ENCODE data around the gene NEAT1.

NEAT1 gene

DNA sequence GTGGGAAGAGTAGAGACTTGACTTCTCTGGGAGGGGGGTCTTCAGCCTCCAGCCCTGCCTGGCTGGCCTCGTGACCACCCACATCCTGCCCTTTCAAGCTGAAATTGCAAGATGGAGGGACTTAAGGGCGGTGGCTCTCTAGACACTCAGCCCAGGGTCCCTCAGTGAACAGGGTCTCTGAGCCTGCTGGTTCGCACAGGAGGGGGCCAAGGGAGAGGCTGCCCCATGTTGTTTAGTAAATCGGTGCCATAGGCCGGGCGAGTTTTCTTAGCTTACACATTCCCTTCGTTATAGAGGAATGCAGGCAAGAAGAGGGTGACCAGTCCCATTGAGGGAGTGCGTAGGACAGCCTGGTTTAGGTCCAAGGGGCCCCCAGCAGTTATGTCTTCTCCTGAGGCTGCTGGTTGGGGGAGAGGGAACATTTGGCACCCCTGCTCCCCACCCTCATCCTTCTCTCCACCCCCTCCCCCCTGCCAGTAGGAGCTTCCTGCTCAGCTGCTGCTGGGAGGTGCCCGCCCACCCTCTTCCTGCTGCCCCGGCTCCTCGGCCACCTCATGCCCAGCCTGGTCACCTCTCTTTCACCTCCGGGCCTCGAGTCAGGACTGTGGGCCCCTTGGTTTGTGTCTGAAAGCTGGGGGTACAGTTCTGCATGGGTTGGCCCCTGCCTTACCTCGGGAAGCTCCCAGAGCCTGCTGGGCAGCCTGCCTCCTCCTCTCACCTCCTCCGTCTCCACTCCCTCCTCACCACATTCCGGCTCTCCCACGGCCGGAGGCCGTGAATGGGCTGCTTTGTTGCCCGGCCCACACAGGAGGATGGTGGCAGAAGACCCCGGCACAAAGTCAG is 32.3 kb upstream of the NEAT1 start:
- no peak for DNase-seq

DNA sequence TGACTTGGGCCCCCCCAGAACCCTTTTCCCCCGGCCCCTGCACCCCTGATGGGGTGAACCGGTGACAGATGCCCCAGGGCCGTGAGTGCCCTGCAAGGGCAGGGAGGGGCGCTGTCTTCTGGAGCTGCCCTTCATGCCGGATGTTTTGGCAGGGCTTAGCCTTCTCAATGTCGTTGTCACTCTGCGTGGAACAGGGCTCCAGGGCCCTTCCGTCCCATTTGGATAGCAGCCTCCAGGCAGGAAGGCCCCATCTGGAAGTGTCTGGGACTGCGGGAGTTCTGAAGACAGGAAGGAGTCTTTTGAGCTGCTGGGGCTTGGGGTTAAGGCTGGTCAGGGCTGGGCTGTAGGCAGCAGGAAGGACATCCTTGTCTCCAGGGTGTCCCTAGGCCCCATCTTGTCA is 31.6 kb upstream of the NEAT1 start:
- no peak for DNase-seq

DNA sequence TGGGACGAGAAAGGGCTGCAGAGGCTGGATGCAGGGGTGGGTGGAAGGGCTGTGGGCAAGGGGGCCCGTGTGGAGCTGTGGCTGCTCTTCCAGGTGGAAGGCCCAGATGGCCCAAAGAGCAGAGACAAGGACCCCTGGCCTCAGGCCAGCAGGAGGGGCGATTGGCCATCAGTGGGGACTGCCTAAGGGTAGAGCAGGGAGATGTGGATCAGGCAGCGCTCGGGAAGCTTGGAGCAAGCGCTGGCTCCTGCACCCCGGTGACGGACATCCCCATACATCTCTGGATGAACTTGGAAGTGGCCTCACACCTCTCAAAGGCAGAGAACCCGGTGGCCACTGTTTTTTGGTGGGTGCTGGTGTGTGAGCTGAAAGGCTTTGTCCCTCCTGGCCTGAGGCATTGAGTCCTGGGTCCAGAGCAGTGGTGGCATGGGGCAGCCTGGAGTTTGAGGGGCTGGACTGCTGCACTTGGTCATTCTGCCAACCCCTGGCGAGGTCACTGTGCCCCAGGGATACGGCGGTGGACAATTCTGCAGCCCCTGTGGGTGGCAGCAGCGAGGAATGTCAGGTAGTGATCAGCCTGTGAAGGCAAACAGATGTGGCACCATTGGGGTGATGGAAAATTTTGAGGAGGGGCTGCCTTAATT is 30.3 kb upstream of the NEAT1 start:
- DNase-seq = no peak

DNA sequence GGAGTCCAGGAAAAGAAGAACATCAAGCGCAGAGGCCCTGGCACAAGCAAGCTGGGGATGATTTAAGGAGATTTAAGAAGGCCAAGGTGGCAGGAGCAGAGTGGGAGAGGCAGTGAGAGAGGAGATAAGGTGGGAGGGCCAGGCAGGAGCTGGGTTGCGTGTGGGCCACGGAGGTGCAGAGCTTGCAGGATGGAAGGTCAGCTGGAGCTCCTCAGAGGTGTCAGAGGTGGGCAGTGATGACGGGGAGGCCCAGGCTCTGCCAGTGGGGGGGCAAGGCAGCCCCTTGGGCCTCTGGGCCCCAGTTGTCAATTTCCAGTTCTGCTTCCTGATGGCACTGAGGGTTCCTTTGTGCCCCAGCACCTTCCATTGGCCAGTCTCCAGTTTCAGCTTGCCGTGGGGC is 29.7 kb upstream of the NEAT1 start:
- DNase-seq = no peak

DNA sequence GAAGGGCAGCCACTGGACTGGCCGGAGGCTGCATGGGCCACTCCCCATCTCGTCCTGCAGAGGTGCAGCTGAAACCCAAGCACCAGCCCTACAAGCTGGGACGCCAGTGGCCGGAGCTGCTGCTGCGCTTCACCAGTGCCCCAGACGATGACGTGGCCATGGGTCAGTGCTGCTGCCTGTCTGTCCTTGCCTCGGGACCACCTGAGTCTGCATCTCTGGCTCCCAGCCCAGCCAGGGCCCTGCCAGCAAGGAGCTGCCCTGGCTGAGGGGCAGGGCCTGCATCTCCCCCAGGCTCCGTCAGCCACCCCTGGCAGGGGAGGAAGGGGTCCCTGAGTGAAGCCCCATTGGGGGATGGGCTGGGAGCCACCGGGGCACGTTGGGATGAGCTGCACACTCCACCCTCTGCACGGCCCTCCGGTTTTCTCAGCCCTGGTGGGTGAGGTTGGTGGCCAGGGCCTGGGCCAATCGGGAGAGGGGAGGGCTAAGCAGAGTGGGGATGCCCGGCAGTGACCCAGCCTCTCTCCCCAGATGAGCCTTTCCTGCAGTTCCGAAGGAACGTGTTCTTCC is 29.0 kb upstream of the NEAT1 start:
- no peak for DNase-seq

DNA sequence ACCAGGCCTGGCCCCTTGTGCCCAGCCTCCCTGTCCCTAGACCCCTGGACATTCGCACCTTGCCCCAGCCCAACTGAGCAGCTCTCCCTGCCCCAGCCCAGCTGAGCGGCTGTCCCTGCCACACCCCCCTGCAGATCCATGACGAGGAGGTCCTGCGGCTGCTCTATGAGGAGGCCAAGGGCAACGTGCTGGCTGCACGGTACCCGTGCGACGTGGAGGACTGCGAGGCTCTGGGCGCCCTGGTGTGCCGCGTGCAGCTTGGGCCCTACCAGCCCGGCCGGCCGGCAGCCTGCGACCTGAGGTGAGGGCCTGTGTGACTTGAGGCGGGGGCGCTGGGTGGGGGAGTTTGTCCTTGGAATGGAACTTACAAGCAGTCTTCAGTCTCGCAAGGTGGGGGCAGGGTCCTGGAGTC is 28.5 kb upstream of the NEAT1 start:
- no peak for DNase-seq

DNA sequence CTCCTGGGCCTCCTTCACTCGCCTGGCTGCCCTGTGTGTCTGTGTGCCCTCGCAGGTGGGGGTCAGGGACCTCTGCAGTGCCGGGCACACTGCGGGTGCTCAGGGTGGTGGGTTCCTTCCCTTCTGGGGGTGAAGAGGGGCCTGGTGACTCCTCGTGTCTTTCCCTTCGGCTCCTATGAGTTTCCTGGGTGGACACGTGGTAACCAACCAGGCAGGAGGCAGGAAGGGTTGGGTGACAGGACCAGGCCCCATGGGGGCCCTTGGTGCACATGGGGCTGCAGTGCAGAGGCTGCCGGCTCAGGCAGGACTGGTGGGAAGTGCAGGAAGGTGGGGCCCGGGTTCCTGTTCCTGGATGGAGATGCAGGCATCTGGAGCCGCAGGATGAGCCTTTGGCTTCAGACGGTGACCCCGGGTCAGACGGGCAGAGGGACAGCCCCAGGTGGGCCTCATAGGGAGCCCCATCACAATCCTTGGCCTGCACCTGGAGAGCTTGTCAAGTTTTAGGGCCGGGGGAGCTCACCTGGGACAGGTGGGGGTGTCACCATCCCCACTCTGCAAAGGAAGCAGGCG is 26.6 kb upstream of the NEAT1 start:
- no peak for DNase-seq

DNA sequence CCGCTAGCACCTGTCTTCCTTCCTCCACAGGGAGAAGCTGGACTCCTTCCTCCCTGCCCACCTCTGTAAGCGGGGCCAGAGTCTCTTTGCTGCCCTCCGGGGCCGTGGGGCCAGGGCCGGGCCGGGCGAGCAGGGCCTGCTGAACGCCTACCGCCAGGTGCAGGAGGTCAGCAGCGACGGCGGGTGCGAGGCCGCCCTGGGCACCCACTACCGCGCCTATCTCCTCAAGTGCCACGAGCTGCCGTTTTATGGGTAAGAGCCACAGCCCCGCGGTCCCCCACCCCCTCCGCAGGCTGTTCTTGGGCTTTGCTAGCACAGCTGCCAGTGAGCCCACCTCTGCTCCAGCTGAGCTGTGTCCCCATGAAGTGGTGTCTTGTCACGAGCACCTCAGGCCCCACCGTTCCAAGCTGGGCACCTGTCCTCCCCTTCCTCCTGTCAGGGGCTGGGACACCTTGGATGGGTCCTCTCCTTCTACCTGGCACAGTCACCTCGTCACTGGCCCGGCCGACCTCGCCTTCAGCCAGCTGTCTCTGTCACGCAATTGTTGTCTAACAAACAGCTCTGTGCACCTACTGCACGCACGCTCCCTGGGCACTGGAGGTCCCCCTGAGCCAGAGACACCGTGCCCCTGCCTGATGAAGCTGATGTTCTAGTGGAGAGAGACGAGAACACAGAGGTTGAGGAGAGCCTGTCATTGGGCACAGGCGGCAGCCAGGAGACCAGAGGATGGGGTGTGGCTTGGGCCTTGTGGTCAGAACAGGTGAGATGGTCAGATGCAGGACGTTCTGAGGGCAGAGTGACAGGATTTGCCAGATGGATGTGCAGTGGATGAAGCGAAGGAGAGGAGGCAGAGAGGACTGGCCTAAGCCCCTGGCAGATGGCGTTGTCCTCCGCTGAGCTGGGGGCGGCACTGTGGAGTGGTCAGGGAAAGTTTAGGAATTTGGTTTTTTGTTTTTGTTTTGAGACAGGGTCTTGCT is 25.5 kb upstream of the NEAT1 start:
- no peak for DNase-seq

DNA sequence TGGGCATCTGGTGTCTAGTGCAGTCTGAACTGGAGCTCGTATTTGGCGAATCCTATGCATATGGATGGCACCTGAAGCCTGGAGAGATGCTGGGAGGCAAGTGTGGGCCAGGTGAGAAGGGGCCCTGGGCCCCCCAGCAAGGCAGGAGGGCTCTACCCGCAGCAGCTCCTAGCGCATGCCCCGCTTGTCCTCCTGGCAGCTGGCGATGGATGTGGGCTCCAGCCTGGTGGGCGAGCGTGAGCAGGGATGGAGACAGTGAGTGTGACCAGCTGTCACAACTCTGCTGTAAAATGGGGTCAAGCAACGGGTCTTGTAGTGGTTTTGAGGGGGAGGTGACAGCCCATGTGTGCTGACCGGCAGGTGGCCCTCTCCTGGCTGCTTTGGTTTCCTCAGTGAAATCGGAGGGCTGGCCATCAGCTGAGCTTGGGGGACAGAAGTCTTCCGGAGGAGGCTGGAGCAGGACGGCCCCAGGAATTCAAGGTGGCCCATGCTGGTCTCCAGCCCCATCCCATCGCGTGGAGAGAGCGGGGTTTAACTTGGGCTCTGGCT is 24.2 kb upstream of the NEAT1 start:
- DNase-seq = no peak

DNA sequence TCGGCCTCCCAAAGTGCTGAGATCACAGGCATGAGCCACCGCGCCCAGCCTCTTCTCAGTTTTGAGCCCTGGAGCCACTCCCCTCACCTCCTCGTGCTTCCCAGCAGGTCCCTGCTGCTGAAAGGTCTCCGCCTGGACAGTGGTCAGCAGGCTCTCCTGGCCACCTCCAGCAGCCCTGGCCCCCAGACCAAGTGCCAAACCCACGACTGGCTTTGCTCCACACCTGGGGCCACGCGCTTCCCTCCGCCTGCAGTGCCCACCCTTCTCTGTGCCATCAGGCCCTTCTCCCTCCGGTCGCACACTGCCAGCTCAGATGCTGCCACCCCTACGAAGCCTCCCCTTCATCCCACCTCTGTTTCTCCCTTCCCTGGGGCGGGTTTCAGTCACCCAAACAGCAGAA is 23.3 kb upstream of the NEAT1 start:
- DNase-seq = no peak

DNA sequence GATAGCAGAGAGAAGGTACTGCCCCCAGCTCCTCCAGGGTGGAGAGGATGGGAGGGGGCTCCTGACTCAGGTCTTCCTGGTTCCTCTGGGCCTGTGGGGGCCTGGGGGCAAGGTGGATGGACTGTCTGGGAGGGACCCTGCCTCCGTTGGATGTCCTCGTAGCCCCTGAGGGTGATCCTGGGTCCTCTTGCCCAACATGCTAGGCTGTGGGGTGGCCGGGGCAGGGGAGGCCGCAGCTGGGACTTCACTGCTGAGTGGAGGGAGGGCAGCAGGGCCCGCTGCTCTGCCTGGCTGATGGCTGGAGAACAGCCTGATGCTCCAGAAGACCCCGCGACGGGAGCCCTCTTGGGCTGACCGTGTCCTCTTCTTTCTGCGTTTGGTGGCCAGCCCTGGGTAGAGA is 22.8 kb upstream of the NEAT1 start:
- DNase-seq = no peak

DNA sequence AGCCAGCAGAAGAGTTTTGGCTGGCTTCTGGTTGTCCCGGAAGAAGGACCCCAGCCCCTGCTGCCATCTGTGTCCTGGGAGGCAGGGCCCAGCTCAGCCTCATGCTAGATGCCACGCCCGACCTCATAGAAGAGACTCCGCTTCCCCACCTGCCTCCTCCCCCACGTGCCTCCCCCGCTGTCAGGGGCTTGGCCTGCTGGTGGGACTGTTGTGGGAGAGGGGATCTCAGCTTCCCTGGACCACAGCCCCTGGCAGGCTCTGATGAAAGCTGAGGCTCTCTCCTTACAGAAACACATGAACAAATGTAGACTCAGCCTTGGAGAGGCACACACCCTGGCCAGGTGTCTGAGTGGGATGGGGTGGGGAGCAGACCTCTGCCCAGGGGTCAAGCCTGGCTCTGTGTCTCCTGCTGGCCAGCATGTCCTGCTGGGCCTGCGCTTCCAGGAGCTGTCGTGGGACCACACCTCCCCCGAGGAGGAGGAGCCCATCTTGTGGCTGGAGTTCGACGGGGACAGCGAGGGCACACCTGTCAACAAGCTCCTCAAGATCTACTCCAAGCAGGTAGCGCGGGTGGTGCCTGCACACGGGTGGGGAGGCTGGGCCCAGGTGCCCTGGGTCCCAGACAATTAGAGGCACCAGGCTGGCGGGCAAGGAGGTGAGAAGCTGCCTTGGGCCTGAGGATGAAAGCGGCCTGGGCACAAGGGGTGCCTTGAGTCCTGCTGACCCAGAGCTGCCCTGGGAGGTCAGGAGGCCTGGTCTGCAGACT is 22.1 kb upstream of the NEAT1 start:
- DNase-seq = no peak

DNA sequence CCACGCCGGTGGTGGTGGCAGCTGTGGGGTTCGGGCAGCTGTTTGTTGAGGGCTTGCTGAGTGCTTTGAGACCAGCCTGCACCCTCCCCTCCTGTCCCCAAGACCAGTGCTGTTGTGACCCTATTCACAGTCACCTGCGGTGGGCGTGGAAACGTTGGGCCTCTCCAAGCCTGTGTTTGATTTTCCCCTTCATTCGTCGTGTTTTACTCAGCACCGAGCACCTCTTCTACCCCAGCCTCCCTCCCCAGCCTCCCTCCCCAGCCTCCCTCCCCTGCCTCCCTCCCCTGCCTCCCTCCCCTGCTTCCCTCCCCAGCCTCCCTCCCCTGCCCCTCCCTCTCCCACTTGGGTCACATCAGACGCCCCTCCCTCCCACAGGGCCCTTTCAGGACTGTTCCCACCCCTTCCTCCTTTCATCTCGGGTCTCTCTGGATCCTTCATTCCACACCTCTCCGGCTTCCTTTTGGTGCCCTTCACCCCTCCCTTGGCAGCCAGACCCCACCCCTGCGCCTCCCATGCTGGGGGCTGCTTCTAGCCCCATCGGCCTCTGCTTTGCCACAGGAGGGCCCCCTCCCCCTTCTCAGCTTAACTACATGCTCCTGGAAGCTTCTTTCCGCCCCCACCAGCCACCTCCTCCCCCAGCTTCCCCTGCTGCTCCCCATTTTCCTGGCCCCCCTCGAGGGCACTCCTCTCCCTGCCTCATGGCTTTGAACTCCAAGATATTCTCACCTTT is 21.4 kb upstream of the NEAT1 start:
- DNase-seq = no peak

DNA sequence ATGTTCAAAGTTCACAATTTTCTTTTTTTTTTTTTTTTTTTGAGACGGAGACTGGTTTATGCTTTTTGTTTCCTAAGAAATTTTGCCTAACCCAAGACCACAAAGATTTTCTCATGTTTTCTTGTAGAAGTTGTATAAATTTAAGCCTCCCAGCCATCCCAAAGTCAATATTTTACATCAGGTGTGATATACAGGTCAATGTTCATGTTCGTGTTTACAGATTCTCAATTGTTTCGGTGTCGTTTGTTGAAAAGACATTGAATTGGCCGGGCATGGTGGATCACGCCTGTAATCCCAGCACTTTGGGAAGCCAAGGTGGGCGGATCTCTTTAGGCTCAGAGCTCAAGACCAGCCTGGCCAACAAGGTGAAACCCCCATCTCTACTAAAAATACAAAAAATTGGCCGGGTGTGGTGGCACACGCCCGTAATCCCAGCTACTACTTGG is 20.8 kb upstream of the NEAT1 start:
- DNase-seq = no peak

DNA sequence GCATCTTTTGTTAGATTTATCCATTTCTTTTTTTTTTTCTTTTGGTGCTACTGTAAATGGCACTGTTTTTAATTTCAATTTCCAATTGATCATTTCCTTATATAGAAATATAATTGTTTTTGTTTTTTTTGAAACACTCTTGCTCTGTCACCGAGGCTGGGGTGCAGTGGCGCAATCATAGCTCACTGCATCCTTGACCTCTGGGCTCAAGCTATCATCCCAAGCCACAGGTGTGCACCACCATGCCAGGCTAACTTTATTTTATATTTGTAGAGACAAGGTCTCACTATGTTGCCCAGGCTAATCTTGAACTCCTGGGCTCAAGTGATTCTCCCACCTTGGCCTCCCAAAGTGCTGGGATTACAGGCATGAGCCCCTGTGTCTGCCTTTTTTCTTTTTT is 19.8 kb upstream of the NEAT1 start:
- no peak for DNase-seq

DNA sequence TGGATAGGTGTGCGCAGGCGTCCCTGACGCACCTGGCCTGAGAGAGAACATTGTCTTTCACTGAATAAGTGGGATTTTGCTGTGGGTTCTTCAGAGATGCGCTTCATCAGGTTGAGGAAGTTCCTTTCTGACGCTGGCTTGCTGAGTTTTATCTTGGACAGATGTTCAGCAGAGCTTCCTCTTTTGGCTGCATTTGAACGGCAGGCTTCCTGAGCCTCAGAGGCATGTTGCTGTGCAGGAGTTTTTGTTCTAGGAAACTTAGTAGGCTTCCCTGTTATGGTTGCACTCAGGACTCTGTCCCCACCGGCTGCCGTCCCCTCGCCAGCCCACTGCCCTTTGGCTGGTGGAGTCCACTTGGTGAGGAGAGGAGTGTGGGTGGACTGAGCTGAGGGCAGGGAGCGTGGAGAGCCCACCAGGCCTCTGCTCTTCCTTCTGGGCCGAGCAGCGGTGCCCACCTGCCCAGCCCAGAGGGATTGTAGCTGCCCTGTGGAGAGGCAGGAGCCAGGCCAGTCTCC is 18.9 kb upstream of the NEAT1 start:
- DNase-seq = no peak

DNA sequence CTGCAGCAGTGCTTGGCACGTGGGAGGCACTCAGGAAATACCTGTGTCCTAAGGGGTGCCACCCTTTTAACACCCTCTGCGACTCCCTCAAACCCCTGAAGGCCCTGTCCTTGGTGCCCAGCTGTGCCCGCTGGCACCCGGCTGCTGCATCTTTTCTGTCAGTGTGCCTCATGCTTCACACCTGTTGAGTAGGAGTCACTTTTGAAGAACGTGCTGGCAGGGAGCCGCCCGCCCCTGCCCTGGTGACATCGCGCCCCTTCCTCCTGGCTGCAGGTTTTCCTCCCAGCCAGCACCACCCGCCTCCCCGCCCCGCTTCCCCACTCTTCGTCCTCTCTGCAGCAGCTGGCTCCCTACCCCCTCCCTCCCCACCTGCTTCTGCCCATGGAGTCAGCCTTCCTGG is 18.4 kb upstream of the NEAT1 start:
- DNase-seq = no peak

DNA sequence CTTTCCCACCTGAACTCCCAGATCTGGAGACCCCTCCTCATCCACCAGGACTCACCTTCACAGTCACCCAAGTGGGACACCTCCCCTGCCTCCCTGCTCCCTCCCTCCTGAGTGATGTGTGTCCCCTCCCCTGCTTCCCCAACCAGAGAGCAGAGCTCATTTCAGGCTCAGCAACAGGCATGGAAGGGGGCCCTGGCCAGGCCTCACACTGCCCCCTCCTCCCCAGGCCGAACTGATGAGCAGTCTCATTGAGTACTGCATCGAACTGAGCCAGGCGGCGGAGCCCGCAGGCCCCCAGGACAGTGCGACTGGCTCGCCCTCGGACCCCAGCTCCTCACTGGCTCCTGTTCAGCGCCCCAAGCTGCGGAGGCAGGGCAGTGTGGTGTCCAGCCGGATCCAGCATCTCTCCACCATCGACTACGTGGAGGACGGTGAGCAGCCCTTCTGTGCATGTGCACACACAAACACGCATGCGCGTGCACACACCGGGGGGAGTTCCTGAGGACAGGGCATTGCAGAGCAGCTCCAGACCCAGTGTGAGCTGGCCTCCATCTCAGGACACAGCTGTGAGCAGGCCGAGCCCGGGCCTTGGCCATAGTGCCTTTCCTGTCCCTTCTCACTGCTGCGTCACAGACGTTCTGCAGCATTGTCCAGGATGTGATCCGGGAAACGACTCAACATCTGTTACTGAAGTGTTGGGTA is 17.8 kb upstream of the NEAT1 start:
- no peak for DNase-seq

DNA sequence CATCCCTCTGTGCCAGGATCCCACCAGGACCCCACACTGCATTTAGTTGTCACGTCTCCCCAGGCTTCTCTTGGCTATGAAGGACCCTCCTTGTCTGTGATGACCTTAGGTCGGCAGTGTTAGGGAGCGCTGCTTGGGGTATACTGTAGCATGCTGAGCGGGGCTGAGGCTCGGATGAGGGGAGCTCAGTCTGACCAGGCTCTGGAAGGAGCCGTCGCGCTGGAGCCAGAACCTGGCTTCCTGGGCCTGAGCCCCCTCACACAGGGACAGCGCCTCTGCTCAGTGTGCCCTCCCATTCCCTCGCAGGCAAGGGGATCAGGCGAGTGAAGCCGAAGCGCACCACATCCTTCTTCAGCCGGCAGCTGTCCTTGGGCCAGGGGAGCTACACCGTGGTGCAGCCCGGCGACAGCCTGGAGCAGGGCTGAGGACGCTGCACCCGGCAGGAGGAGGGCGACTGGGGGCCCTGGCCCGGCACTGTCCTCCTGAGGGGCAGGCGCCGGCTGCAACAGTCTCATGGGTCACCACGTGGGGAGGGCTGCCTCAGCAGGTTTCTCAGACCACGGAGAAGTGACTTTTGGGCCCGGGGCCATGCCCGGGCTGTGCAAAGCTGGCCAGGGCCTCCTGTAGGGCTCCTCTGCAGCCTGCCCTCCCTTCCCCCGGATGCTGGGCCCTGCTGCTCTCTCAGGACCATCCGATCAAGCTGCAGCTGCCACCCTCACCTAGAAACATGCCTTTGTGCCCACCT is 11.5 kb upstream of the NEAT1 start:
- DNase-seq = no peak

Data from NCI-H1930 (cell line).